LNCaP clone FGC (cell line): ENCODE data around the gene SLC7A10.

Source experiments
- DNase-seq: peaks from one replicate; pipeline ENCODE4 v3.0.0-alpha.2; 2011; ENCODE audit warnings: low read depth
- H3K4me3 ChIP-seq: 2 replicates; pipeline ENCODE4 v1.5.1; 2011; ENCODE audit warnings: mild to moderate bottlenecking, low read depth, low read length, control low read depth
- CTCF ChIP-seq: IDR thresholded peaks from 2 replicates; pipeline ENCODE4 v1.5.1; 2012; ENCODE audit warnings: mild to moderate bottlenecking; ENCODE audit not compliant: control insufficient read depth, insufficient read depth; ENCODE audit errors: extremely low read depth

The SLC7A10 gene

GRCh38 chr19:33269016-33269415, 43.4 kb upstream of the SLC7A10 start:
- no peak for TF ChIP-seq CTCF
- H3K4me3 ChIP-seq = no peak overlapping the region

DNA sequence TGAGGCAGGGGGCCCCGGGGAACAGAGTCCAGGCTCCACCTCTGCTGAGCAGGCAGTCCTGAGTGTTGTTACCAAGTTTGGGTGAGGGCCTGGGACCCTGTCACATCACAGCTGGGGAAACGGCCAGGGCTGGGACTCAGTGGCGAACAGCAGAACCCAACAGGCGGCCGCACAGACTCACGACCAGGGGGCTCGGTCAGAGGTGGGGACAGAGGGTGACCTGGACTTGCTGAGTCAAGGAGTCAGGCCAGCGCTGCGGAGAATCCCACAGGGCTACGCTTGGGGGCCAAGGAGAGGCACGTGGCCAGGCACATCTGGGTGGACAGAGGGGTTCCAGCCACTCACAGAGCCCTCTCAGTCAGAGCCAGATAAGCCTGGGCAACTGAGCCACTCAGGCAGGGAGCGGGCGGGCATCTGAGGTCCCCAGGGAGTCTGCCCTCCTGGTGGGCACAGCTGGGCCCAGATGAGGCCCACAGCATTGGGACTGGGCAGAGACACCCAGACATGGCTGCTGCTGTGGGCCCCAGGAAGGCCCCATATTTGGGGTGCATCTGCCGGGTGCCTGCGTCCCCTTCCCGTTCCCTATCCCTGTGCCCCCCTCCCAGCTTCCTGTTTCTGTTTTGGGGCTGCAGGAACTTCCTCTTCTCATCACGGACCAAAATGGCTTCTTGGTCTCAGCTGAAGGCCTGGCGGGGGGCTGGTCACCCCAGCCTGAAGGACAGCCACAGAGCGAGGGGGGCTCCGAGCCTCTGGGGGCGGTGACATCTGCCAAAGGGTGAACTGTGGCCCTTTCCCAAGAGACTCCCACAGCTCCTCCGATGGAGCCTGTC, 42.7 kb upstream of the SLC7A10 start:
- no peak for DNase-seq
- no peak overlapping the region for H3K4me3 ChIP-seq
- TF ChIP-seq CTCF = no peak

More at GRCh38 chr19:33269016-33269415, 43.4 kb upstream of the SLC7A10 start:
- DNase-seq = no peak

- DNase-seq = no peak
- H3K4me3 ChIP-seq = no peak overlapping the region
- no peak for TF ChIP-seq CTCF
These were observed 42.1 kb upstream of the SLC7A10 start for GRCh38 chr19:33267706-33268105.

DNA sequence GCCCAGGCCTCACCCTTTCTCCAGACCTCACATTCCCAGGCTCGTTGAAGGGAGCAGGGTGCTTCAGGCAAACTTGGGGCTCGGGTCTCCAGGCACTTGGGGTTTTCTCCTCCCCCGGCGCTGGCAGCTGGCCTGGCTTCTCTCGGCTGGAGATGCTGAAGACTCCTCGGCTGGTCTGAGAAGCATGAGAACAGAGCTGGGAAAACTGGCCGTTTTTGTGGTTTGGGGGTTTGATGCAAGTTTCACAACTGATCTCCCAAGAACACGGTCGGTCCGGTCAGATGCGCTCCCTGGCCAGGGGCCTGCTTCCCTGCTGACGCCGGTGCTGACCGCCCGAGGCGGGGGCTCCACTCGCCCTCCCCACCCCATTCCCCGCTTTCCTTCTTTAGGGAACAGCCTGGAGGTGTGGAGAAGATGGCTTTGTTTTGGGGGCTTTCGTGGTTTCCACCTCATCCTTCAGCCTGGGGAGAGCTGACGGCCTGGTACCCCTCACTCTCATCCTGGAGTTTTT, 41.4 kb upstream of the SLC7A10 start:
- no peak for TF ChIP-seq CTCF
- no peak overlapping the region for H3K4me3 ChIP-seq
- DNase-seq = no peak

DNA sequence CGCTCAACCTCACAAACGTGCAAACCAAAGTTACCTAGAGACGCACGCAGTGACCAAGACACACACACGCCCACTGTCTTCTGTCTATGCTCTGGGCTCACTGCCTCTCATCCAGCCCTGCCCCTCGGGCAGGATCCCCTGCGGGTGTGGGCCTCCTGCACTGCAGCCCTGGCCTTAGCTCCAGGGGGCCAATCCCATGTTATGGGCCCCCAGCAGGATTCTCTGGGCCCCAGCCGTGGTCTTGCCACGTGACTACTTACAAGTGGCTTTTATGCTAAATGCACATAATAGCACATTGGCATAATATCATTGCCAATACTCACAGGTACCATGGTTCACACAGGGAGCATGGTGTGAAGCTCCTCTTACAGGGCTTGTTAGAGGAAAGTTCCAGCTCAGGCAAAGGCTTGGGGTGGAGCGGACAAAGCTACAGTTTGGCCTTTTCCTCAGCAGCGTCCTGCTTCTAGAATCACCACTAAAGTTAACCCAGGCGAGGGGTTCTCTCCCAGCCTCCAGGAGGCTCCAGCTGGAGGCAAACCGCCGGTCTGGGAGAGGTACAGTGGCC, 39.3 kb upstream of the SLC7A10 start:
- TF ChIP-seq CTCF = no peak
- H3K4me3 ChIP-seq = no peak overlapping the region
- DNase-seq = no peak

DNA sequence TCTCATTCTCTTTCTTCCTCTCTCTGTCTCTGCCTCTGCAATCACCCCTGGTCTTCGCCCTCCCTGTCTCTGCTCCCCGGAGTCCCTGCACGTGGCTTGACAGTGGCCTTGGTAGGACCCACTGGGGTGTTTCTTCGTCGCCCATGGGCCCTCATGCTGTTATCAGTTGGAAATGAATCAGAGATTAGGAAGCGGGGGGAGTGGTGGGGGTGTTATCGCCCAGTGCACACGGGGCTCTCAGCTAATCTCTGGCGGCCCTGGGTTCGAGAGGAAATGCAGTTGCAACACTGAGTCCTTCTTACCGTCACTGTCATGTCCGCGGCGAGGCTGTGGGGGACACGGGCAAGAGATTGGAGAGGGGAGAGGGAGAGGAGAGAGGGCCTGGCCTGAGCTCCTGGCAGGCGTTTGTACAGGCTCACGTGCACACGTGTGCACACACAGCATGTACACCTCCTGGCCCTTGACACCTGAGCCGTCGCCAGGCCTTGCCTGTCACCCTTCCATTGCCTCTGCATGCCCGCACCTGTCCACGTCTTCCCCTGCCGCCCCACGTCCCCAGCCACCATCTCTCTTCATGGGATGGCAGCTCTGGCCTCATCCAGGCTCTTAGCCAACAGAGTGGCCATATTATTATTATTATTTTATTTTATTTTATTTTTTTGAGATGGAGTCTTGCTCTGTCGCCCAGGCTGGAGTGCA, 37.8 kb upstream of the SLC7A10 start:
- no peak for TF ChIP-seq CTCF
- no peak overlapping the region for H3K4me3 ChIP-seq
- DNase-seq = no peak
